ENCODE measurements around the gene PFDN2.

DNA sequence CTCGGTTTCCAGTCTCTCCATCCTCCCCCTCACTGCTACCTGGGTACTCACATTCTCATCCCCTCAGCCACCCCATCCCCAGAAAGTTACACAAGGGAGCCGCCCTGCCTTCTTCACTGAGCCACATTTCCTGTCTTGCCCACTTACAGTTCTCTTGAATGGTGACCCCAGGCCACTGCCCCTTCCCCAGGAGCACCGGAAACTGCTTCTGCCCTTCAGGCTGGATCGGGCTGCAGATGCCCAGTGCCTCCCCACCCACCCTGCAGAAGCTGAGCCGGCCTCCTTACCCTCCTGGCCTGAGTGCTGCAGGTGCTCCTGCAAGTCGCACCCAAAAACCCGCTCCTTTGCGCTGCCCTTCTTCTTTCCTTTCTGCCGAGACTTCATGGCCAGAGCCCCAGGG is 48.6 kb downstream of the PFDN2 start:
- TF ChIP-seq POLR2A (IDR thresholded peaks at IDR 0.05; ENCODE audit: low read depth, low read length), result no peak
- no peak for TF ChIP-seq CTCF (conservative IDR thresholded peaks at IDR 0.05; ENCODE audit: low read depth, low read length)
- no peak for TF ChIP-seq MAZ (IDR thresholded peaks at IDR 0.05; ENCODE audit: borderline replicate concordance, low read depth, low read length)
- no peak for TF ChIP-seq CEBPB (IDR thresholded peaks at IDR 0.05; ENCODE audit: low read depth, low read length)
- TF ChIP-seq CHD1 (IDR thresholded peaks at IDR 0.05; ENCODE audit: low read depth, low read length), result no peak
- TF ChIP-seq RAD21 (IDR thresholded peaks at IDR 0.05; ENCODE audit: low read length), result no peak
- no peak for TF ChIP-seq SMC3 (IDR thresholded peaks at IDR 0.05; ENCODE audit: low read depth, low read length)
- TF ChIP-seq FOS (IDR thresholded peaks at IDR 0.05; ENCODE audit: low read depth, low read length), result no peak
- TF ChIP-seq RCOR1 (IDR thresholded peaks at IDR 0.05; ENCODE audit: insufficient replicate concordance, low read length), result no peak
- TF ChIP-seq, protein P1, sequence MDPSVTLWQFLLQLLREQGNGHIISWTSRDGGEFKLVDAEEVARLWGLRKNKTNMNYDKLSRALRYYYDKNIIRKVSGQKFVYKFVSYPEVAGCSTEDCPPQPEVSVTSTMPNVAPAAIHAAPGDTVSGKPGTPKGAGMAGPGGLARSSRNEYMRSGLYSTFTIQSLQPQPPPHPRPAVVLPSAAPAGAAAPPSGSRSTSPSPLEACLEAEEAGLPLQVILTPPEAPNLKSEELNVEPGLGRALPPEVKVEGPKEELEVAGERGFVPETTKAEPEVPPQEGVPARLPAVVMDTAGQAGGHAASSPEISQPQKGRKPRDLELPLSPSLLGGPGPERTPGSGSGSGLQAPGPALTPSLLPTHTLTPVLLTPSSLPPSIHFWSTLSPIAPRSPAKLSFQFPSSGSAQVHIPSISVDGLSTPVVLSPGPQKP (IDR thresholded peaks at IDR 0.05; ENCODE audit: borderline replicate concordance, low read depth, low read length), result no peak
- no peak for TF ChIP-seq USF2 (IDR thresholded peaks at IDR 0.05; ENCODE audit: low read depth, low read length)
